Measurements from ENCODE around the gene NPIPA5. TPM values are rescaled to one million over a fixed set of nuclear protein-coding genes. Genes with fewer than 3 reads are reported as not detected.

Gene NPIPA5
- total RNA-seq, 1 donor from 2014 or later: 1.2 TPM

Other genes with a start within 250 kb of the NPIPA5 start
- gene MPV17L, start 17.5 kb upstream of the NPIPA5 start, total RNA-seq (ENCODE audit: unreplicated experiment): 0.34 TPM
- gene BMERB1, start 56.3 kb upstream of the NPIPA5 start, total RNA-seq (ENCODE audit: unreplicated experiment): 65.9 TPM